Neural progenitor cell (in vitro differentiated cells): ENCODE results near the gene MDN1.

Source experiments
- EZH2 ChIP-seq: fragments of 200-600 bp; sonication (generic); IDR thresholded peaks from 2 replicates; pipeline ENCODE4 v1.6.1; 2017; ENCODE audit warnings: antibody characterized with exemption, mild to moderate bottlenecking, moderate library complexity
- EZH2phosphoT487 ChIP-seq: fragments of 200-600 bp; sonication (generic); IDR thresholded peaks from 2 replicates; pipeline ENCODE4 v1.6.1; 2017; ENCODE audit warnings: antibody characterized with exemption
- TF ChIP-seq, protein P1 (sequence below): fragments of 200-600 bp; sonication (generic); IDR thresholded peaks from 2 replicates; pipeline ENCODE4 v1.5.1; 2017; ENCODE audit warnings: antibody characterized with exemption, mild to moderate bottlenecking

DNA sequence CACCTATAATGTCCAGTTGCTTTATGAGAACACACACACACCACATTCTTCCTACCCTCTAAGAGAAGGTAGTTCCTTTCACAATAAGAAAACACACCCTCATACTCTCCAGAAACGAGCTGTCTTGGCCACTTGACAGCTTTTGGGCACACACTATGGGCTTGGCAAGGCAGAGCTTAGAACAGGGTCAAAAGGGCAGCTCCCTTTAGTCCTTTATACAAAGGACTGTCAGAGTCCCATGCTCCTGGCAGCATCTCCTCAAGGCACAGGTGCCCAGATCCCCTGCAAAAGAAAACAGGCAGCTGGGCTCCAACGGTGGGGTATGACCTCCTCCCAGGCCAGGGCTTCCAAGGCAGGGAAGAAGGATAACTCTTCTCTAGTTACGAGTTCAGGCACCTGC, 176.2 kb downstream of the MDN1 start:
- TF ChIP-seq, protein P1, sequence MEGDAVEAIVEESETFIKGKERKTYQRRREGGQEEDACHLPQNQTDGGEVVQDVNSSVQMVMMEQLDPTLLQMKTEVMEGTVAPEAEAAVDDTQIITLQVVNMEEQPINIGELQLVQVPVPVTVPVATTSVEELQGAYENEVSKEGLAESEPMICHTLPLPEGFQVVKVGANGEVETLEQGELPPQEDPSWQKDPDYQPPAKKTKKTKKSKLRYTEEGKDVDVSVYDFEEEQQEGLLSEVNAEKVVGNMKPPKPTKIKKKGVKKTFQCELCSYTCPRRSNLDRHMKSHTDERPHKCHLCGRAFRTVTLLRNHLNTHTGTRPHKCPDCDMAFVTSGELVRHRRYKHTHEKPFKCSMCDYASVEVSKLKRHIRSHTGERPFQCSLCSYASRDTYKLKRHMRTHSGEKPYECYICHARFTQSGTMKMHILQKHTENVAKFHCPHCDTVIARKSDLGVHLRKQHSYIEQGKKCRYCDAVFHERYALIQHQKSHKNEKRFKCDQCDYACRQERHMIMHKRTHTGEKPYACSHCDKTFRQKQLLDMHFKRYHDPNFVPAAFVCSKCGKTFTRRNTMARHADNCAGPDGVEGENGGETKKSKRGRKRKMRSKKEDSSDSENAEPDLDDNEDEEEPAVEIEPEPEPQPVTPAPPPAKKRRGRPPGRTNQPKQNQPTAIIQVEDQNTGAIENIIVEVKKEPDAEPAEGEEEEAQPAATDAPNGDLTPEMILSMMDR = no peak
- no peak for TF ChIP-seq EZH2
- no peak for TF ChIP-seq EZH2phosphoT487
